ENCODE data around the gene CLPSL1.
A peak's percentile ranks its signal among the peaks of the same experiment; 100 is the strongest.

The CLPSL1 gene

GRCh38 chr6:35736982-35737412 is 43.8 kb upstream of the CLPSL1 start, which contains the start of gene ARMC12:
Gene ARMC12, plus strand, starts transcription at chr6:35737032. Its CDS starts 77 bp downstream, at chr6:35737109.
- H3K4me3 ChIP-seq (ENCODE audit: low read depth, low read length), result no peak within 1 kb of the TSS
- DNase-seq (ENCODE audit: low read depth), result no peak
- TF ChIP-seq, protein P1, sequence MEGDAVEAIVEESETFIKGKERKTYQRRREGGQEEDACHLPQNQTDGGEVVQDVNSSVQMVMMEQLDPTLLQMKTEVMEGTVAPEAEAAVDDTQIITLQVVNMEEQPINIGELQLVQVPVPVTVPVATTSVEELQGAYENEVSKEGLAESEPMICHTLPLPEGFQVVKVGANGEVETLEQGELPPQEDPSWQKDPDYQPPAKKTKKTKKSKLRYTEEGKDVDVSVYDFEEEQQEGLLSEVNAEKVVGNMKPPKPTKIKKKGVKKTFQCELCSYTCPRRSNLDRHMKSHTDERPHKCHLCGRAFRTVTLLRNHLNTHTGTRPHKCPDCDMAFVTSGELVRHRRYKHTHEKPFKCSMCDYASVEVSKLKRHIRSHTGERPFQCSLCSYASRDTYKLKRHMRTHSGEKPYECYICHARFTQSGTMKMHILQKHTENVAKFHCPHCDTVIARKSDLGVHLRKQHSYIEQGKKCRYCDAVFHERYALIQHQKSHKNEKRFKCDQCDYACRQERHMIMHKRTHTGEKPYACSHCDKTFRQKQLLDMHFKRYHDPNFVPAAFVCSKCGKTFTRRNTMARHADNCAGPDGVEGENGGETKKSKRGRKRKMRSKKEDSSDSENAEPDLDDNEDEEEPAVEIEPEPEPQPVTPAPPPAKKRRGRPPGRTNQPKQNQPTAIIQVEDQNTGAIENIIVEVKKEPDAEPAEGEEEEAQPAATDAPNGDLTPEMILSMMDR (IDR thresholded peaks at IDR 0.05; ENCODE audit: insufficient read depth, low read depth, low read length, missing control alignments), result no peak

- no peak overlapping the region for H3K4me3 ChIP-seq (ENCODE audit: low read depth, low read length)
- TF ChIP-seq, protein P1 (IDR thresholded peaks at IDR 0.05; ENCODE audit: insufficient read depth, low read depth, low read length, missing control alignments), result peak; percentile 70
- DNase-seq (ENCODE audit: low read depth), result peak; percentile 85
Measured at GRCh38 chr6:35737413-35738211, 43.2 kb upstream of the CLPSL1 start.

DNA sequence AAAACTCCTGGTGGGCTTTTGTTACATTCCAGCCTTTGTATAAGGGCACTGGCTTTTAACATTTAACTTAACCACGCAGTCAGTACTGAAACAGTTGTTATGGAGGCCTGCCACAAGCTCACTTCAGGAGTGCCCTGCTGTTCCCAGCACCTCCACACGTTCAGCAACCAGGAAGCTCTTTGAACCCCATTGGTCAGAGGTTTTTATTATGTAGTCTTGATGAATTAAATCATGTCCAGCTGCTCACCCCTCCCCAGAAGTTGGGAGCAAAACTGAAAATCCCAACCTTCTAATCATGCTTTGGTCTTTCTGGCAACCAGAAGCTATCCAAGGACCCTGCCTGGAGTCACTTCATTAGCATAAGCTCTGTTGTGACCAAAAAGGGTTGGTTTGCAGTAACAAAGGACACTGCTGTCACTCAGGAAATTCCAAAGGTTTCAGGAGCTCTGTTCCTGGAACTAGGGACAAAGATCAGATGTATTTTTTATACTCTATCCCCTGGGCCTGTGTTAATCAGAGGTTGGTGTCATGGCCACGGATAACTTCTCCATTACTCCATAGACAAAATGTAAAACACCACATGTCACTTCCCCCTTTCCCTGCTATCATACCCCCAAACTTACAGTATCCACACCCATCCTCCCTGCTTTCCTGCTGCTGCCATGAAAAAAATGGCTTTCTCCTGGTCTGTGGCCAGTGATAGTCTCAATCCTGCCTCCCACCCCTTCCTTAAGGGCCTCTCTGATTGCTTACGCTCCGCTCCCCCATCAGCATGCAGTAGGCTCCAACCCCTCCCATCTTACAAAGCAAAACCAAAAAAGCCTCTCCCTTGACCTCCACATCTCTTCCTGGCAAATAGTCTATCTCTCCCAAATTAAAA is 40.9 kb upstream of the CLPSL1 start:
- no peak for DNase-seq (ENCODE audit: low read depth)

DNA sequence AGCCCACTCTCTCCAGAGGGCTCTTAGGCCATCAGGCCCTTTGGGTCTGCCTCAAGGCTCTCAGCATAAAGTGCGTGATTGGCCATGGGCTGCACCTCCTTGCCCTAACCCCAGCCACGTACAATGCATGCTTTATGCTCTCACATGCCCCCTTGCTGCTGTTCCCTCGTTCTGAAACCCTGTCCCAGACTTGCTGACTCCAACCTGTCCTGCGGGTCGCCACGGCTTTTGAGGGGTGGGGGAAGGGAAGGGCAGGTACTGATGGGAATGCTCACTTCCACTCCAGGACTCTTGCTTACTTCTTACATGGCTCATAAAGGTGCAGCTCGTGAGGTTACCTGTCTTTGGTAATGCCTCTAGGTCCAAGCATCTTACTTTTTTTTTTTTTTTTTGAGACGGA is 38.0 kb upstream of the CLPSL1 start:
- no peak overlapping the region for H3K4me3 ChIP-seq (ENCODE audit: low read depth, low read length)
- TF ChIP-seq, protein P1 (IDR thresholded peaks at IDR 0.05; ENCODE audit: insufficient read depth, low read depth, low read length, missing control alignments), result no peak
- DNase-seq (ENCODE audit: low read depth), result no peak

More for the DNA sequence above, 40.9 kb upstream of the CLPSL1 start:
- TF ChIP-seq, protein P1 (IDR thresholded peaks at IDR 0.05; ENCODE audit: insufficient read depth, low read depth, low read length, missing control alignments), result no peak
- H3K4me3 ChIP-seq (ENCODE audit: low read depth, low read length), result no peak overlapping the region

DNA sequence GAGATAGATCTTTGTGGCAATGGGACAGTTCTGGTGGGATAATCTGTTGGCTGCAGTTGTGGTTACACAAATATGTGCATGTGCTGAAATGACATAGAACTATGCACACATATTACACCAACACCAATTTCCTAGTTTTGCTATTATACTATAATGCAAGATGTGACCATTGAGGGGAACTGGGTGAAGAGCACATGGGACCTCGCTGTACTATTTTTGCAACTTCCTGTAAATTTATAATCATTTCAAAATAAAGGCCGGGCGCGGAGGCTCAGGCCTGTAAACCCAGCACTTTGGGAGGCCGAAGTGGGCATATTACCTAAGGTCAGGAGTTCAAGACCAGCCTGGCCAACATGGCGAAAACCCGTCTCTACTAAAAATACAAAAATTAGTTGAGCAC is 35.3 kb upstream of the CLPSL1 start:
- DNase-seq (ENCODE audit: low read depth), result no peak
- no peak overlapping the region for H3K4me3 ChIP-seq (ENCODE audit: low read depth, low read length)
- TF ChIP-seq, protein P1 (IDR thresholded peaks at IDR 0.05; ENCODE audit: insufficient read depth, low read depth, low read length, missing control alignments), result no peak

DNA sequence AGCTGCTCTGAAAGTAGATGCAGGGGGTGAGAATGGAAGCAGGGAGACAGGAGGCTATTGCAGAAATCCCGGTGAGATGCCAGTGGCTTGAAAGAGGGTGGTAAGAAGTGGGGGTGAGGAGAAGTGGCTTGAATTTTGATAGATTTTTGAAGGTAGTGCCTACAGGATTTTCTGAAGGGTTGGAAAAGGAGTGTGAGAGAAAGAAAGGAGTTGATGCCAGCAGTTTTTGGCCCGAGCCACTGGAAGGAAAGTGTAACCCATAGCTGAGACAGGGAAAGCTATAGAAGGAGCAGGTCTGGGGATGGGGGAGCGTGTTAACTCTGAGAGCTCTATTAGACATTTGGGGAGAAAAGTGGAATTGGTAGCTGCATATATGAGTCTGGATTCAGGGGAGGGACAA is 34.3 kb upstream of the CLPSL1 start:
- H3K4me3 ChIP-seq (ENCODE audit: low read depth, low read length), result no peak overlapping the region
- TF ChIP-seq, protein P1 (IDR thresholded peaks at IDR 0.05; ENCODE audit: insufficient read depth, low read depth, low read length, missing control alignments), result no peak
- no peak for DNase-seq (ENCODE audit: low read depth)

Data from GM12865 (cell line).